Heart left ventricle (tissue), 16 donors: ENCODE data around the gene GJA1. TPM values are rescaled to one million over a fixed set of nuclear protein-coding genes. Genes with fewer than 3 reads are reported as not detected.
A peak's percentile ranks its signal among the peaks of the same experiment; 100 is the strongest.

Experiments used
- ATAC-seq, 4 donors: fragments of 200-7000 bp; cut with Tn5 transposase; one replicate each; pipeline ENCODE4 v1.9.1; 2020 to 2022; ENCODE audit warnings: moderate library complexity in 4 of 4, mild to moderate bottlenecking in 3 of 4, moderate number of reproducible peaks in 1 of 4
- DNase-seq, 5 donors: peaks; one replicate each; pipeline ENCODE4 v3.0.0-alpha.2; 2020
- H3K27ac ChIP-seq, 12 donors: fragments of 200-600 bp; sonication (generic) in 4 of 12; one replicate each; pipeline versions ENCODE4 v1.5.0 to v1.8.0; 2016 to 2022; ENCODE audit warnings: mild to moderate bottlenecking in 2 of 12
- H3K27me3 ChIP-seq, 9 donors: fragments of 200-600 bp; sonication (generic) in 2 of 9; one replicate each; pipeline versions ENCODE4 v1.5.1 to v1.8.0; 2016 to 2022; ENCODE audit warnings: mild to moderate bottlenecking in 3 of 9
- H3K36me3 ChIP-seq, 9 donors: fragments of 200-600 bp; sonication (generic) in 2 of 9; one replicate each; pipeline versions ENCODE4 v1.5.0 to v1.8.0; 2018 to 2022; ENCODE audit warnings: mild to moderate bottlenecking in 2 of 9
- H3K4me1 ChIP-seq, 12 donors: fragments of 200-600 bp; sonication (generic) in 4 of 12; one replicate each; pipeline versions ENCODE4 v1.5.0 to v1.8.0; 2016 to 2022; ENCODE audit warnings: mild to moderate bottlenecking in 3 of 12
- H3K4me3 ChIP-seq, 12 donors: fragments of 200-600 bp; sonication (generic) in 4 of 12; one replicate each; pipeline versions ENCODE4 v1.5.0 to v1.8.0; 2017 to 2022; ENCODE audit warnings: mild to moderate bottlenecking in 9 of 12, moderate library complexity in 4 of 12
- H3K9me3 ChIP-seq, 12 donors: fragments of 200-600 bp; sonication (generic) in 4 of 12; one replicate each; pipeline versions ENCODE4 v1.5.0 to v1.8.0; 2016 to 2022; ENCODE audit warnings: mild to moderate bottlenecking in 1 of 12
- POLR2A ChIP-seq, 2 donors: fragments of 450-650 bp; IDR thresholded peaks; one replicate each; pipeline ENCODE4 v1.6.1; 2017; ENCODE audit warnings: antibody characterized with exemption in 2 of 2, mild to moderate bottlenecking in 2 of 2, moderate library complexity in 2 of 2
- WGBS, 4 donors: extraction: QIAGEN DNeasy Blood & Tissue Kit in 2 of 4; methylation state at CpG; one replicate each; pipeline versions ENCODE4 v1.1.5 to v1.1.7; 2013 to 2018; 5-methylcytosine and 5-hydroxymethylcytosine counted together
- intact Hi-C, 10 donors: fragments of 100-400 bp; cut with DNase I; formaldehyde crosslinking; loops; one replicate each; pipeline versions ENCODE4 v1.11.1 to v1.14.2; 2022
- polyA plus RNA-seq, 2 donors: library from polyadenylated mRNA; stranded (reverse); fragments of 200-250 nt; gene quantifications; one replicate each; pipeline ENCODE4 v1.2.3, GENCODE V29; 2013
- total RNA-seq, 9 donors: library from RNA; depleted of rRNA in 2 of 9; stranded (reverse); fragments of >200 nt in 2 of 9; fragmentation: NEBNext Ultra II Directional in 3 of 9; extraction: Animal tissue kit (Norgen Biotek cat#: 25700) in 3 of 9; gene quantifications; one replicate each; pipeline versions ENCODE4 v1.1.0 to v1.2.4, GENCODE V29; 2016 to 2023
- TF ChIP-seq, protein P1 (sequence below), 12 donors: fragments of 200-600 bp; sonication (generic) in 4 of 12; IDR thresholded peaks; one replicate each; pipeline versions ENCODE4 v1.5.0 to v1.8.0; 2018 to 2022; ENCODE audit warnings: antibody characterized with exemption in 12 of 12, mild to moderate bottlenecking in 5 of 12
- donor health status: ischemic (EF 13 %, LVEDD 7.1; RV severe dilation, severe dysfunction).
- donor health status: healthy with polysubstance abuse.
- donor health status: DM: no; HTN: yes; CAD: no.
- donor health status: DM: no; HTN: no; CAD: no.
- donor health status: ischemic (EF 25% LVEDD 6.9; RV normal size, moderate dysfunction).
- donor health status: ischemic (EF 25% LVEDD 5.7; RV mildly dilated, moderate dysfunction).
- donor health status: healthy.
- donor health status: DM: yes; HTN: yes; CAD: no.
- donor health status: ischemic (EF 35%, LVEDD 5.7; RV mildly dilated, moderate dysfunction).
- donor health status: nonischemic (EF 11% LVEDD 7.7; RV severe dilation, severe dysfunction).
- donor health status: DM: yes; HTN: yes; CAD: no.
- donor health status: PGD.
- donor health status: ischemic (EF 29% LVEDD 5.4; RV normal size, mild dysfunction).
- donor health status: nonischemic (EF 23%, LVEDD 6.1; RV moderate dilation, normal function).

Gene GJA1
- total and polyA plus RNA-seq, 11 donors, result 103 to 404 (median 208) TPM

DNA sequence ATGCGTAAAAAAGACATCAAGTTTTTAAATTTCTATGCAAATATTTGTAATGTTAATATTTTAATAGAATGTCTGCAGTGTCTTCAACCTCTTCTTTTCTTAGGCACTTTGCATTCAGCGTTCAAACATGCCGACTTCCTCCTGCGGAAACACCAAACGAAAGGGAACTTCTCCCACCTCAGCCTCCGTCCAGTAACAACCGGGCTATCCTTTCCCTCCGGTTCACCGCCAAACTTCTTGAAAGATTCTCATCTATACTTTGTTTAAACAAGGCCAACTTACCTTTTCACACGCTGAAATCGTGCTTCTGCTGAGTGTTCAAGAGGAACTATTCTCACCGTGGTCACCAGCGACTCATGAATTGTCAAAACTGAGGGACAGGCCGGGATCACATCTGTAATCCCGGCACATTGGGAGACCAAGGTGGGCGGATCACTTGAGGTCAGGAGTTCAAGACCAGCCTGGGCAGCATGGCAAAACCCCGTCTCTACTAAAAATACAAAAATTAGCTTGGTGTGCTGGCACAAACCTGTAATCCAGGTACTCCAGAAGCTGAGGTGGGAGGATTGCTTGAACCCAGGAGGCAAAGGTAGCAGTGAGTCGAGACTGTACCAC lies 44.8 kb downstream of the GJA1 start:
- H3K4me1 ChIP-seq, result no peaks in the 10 kb centered on the region
- no peak for ATAC-seq
- intact Hi-C loops, result no loop called here
- TF ChIP-seq, protein P1, sequence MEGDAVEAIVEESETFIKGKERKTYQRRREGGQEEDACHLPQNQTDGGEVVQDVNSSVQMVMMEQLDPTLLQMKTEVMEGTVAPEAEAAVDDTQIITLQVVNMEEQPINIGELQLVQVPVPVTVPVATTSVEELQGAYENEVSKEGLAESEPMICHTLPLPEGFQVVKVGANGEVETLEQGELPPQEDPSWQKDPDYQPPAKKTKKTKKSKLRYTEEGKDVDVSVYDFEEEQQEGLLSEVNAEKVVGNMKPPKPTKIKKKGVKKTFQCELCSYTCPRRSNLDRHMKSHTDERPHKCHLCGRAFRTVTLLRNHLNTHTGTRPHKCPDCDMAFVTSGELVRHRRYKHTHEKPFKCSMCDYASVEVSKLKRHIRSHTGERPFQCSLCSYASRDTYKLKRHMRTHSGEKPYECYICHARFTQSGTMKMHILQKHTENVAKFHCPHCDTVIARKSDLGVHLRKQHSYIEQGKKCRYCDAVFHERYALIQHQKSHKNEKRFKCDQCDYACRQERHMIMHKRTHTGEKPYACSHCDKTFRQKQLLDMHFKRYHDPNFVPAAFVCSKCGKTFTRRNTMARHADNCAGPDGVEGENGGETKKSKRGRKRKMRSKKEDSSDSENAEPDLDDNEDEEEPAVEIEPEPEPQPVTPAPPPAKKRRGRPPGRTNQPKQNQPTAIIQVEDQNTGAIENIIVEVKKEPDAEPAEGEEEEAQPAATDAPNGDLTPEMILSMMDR (IDR thresholded peaks at IDR 0.05), result no peak
- no peak for TF ChIP-seq POLR2A (IDR thresholded peaks at IDR 0.05)
- no peak overlapping the region for H3K27ac ChIP-seq
- DNase-seq, result no peak
- 87 to 96% (median 92%) methylated on average over 18 of the region's 18 CpGs for WGBS, 4 donors
- H3K4me3 ChIP-seq, result no peak overlapping the region
- H3K9me3 ChIP-seq, result no peaks in the 10 kb centered on the region
- H3K36me3 ChIP-seq, result no peaks in the 10 kb centered on the region
- no peaks in the 10 kb centered on the region for H3K27me3 ChIP-seq

DNA sequence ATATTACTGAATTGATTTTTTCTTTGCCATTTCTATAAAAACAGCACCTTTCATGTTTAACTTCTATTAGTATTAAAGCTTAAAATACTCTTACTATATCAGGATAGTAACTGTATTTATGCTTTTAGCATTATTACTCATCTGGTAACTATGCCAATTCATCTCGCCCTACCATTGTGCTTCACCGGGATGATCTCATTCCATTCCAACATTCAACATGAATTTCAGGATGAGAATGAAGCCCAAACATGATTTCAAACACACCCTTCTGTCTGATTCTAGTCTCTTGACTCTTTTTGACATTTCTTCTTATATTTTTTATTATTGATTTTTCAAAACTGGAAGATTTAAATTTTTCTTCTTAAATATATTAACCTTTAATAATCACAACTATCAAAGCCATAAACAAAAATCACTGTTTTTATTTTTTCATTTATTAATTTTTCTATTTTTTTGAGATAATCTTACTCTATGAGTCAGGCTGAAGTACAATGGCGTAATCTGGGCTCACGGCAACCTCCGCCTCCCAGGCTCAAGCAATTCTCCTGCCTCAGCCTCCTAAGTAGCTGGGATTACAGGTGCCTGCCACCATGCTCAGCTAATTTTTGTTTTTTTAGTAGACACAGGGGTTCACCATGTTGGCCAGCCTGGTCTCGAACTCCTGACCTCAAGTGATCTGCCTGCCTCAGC lies 46.7 kb downstream of the GJA1 start:
- peak overlapping the region in 1 of 12 donors; percentile 43 for H3K27ac ChIP-seq
- DNase-seq (no peak), ATAC-seq (peak in 2 of 4 donors; percentile 48 to 58)
- no peaks in the 10 kb centered on the region for H3K36me3 ChIP-seq
- WGBS, 4 donors, result 68 to 76% (median 70%) methylated on average over 6 of the region's 6 CpGs
- H3K27me3 ChIP-seq, result no peaks in the 10 kb centered on the region
- no peaks in the 10 kb centered on the region for H3K9me3 ChIP-seq
- TF ChIP-seq POLR2A (IDR thresholded peaks at IDR 0.05), result no peak
- TF ChIP-seq, protein P1 (IDR thresholded peaks at IDR 0.05), result no peak
- intact Hi-C loops, result no loop called here
- H3K4me1 ChIP-seq, result no peaks in the 10 kb centered on the region
- no peak overlapping the region for H3K4me3 ChIP-seq

DNA sequence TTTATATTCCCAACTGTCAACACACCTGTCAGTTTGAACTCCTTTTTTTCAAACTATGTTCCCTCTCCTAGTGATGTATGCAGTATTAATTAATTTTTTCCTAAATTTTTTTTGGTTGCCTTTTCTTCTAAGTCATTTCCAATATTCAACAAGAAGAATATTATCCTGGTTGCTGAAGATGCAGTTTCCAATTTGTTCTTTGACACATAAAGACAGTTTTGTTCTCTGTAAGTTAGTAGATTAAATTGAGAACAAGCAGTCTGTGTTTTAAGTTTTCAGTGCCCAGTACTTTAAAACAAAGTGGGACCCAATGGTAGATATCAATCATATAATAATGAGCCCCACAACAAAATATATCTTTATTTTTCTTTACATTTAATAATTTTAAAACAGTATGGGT lies 47.3 kb downstream of the GJA1 start:
- TF ChIP-seq, protein P1 (IDR thresholded peaks at IDR 0.05), result no peak
- no peak for TF ChIP-seq POLR2A (IDR thresholded peaks at IDR 0.05)
- H3K36me3 ChIP-seq, result no peaks in the 10 kb centered on the region
- H3K9me3 ChIP-seq, result no peaks in the 10 kb centered on the region
- H3K27ac ChIP-seq, result no peak overlapping the region
- H3K4me3 ChIP-seq, result no peak overlapping the region
- DNase-seq, result no peak
- ATAC-seq, result no peak
- H3K27me3 ChIP-seq, result no peaks in the 10 kb centered on the region
- no peaks in the 10 kb centered on the region for H3K4me1 ChIP-seq
- intact Hi-C loops, result no loop called here

DNA sequence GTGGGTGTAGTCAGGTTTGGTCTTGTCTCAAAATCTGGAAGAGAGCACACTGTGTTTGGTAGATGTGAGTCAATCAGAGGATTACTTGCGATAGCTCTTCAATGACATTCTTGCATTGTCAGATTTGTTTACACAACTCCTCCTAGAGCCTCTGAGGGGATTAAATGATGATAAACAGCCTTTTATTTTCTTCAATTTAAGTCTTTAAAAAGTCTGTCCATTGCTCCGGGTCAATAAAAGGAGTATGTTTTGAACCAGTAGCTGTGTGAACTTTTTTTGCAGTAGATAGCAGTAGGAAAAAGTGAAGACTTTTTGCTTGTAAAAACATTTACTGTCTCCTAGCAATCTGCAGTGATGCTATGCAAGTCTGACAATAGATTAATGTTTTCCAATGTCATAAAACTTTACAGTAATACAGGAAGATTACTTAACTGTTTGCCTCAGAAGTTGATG lies 49.9 kb downstream of the GJA1 start:
- Histone ChIP-seq H3K27ac (no peak overlapping the region), H3K4me1 (no peaks in the 10 kb centered on the region), H3K9me3 (no peaks in the 10 kb centered on the region), H3K36me3 (no peaks in the 10 kb centered on the region), H3K4me3 (no peak overlapping the region), H3K27me3 (no peaks in the 10 kb centered on the region)
- ATAC-seq, result no peak
- 52 to 58% (median 55%) methylated on average over 2 of the region's 2 CpGs for WGBS, 4 donors
- TF ChIP-seq, protein P1 (IDR thresholded peaks at IDR 0.05), result no peak
- TF ChIP-seq POLR2A (IDR thresholded peaks at IDR 0.05), result no peak
- intact Hi-C loops, result no loop called here
- DNase-seq, result no peak
